T-cell (primary cell): Measurements from ENCODE around the gene GASK1A. TPM values are rescaled to one million over a fixed set of nuclear protein-coding genes. Genes with fewer than 3 reads are reported as not detected.
"Not testable (repeated sequence)": the region's sequence is repeated elsewhere in the genome, so short reads cannot be mapped to it uniquely, and the experiment has no call there.

ENCODE experiments used
- ATAC-seq, 4 experiments: fragments of 200-7000 bp in 3 of 4; fragments of 150-1000 bp in 1 of 4; cut with Tn5 transposase; replicated peaks in 1 of 4; 1 replicate in 3 of 4; 2 replicates in 1 of 4; pipeline ENCODE4 v1.10.0; 2021; ENCODE audit warnings: moderate library complexity in 3 of 4, mild to moderate bottlenecking in 2 of 4, moderate number of reproducible peaks in 1 of 4
- CTCF ChIA-PET, 2 donors: fragments of 300-600 bp; sonication (Branson Sonifier 250); formaldehyde crosslinking; loops; one replicate each; lab custom pipeline; 2022; ENCODE audit warnings: antibody characterized with exemption in 2 of 2; lab: Charles Lee
- POLR2A ChIA-PET, 2 donors: fragments of 300-600 bp; sonication (Branson Sonifier 250); formaldehyde crosslinking; loops; one replicate each; lab custom pipeline; 2022; ENCODE audit warnings: antibody characterized with exemption in 2 of 2; lab: Charles Lee
- DNase-seq, 35 experiments: peaks; one replicate each; pipeline versions ENCODE4 v3.0.0 to v3.0.0-alpha.2; 2013 to 2023
- H3K27ac ChIP-seq: one replicate; pipeline ENCODE4 v1.5.1; 2013; ENCODE audit warnings: low read length
- H3K27me3 ChIP-seq, 2 experiments: replicated peaks in 1 of 2; 1 replicate in 1 of 2; 2 replicates in 1 of 2; pipeline versions ENCODE4 v1.6.1 to v1.7.0; 2013; ENCODE audit warnings: low read length in 1 of 2, mixed read lengths in 1 of 2; ENCODE audit not compliant: control insufficient read depth in 2 of 2, insufficient read depth in 2 of 2; ENCODE audit errors: extremely low read depth in 1 of 2
- H3K36me3 ChIP-seq, 2 donors: 1 replicate in 1 of 2; 2 replicates in 1 of 2; pipeline versions ENCODE4 v1.6.1 to v1.7.0; 2013; ENCODE audit warnings: low read length in 1 of 2; ENCODE audit not compliant: control insufficient read depth in 2 of 2, insufficient read depth in 1 of 2; ENCODE audit errors: extremely low read depth in 1 of 2
- H3K4me1 ChIP-seq, 2 experiments: 1 replicate in 1 of 2; 2 replicates in 1 of 2; pipeline versions ENCODE4 v1.6.1 to v1.7.0; 2013; ENCODE audit warnings: low read length in 2 of 2, mixed read lengths in 1 of 2; ENCODE audit not compliant: insufficient read depth in 2 of 2, control insufficient read depth in 1 of 2; ENCODE audit errors: extremely low read depth in 1 of 2
- H3K4me3 ChIP-seq, 2 donors: 1 replicate in 1 of 2; 2 replicates in 1 of 2; pipeline versions ENCODE4 v1.5.1 to v1.7.0; 2013; ENCODE audit warnings: mild to moderate bottlenecking in 2 of 2, low read length in 1 of 2, moderate library complexity in 1 of 2; ENCODE audit not compliant: control insufficient read depth in 1 of 2; ENCODE audit errors: extremely low read depth in 1 of 2
- H3K9me3 ChIP-seq: 2 replicates; pipeline ENCODE4 v1.7.0; 2013
- H3K27ac Mint-ChIP-seq, 2 donors: one replicate each; pipeline ENCODE4 v1.8.0; 2020 to 2021; ENCODE audit warnings: mild to moderate bottlenecking in 2 of 2, mixed read lengths in 2 of 2
- H3K27me3 Mint-ChIP-seq, 2 donors: one replicate each; pipeline ENCODE4 v1.8.0; 2021 to 2022; ENCODE audit warnings: mixed read lengths in 2 of 2
- H3K36me3 Mint-ChIP-seq: one replicate; pipeline ENCODE4 v1.8.0; 2021; ENCODE audit warnings: mixed read lengths
- H3K4me1 Mint-ChIP-seq, 3 donors: one replicate each; pipeline ENCODE4 v1.8.0; 2020 to 2022; ENCODE audit warnings: mixed read lengths in 3 of 3, mild to moderate bottlenecking in 1 of 3
- H3K4me3 Mint-ChIP-seq, 3 donors: one replicate each; pipeline ENCODE4 v1.8.0; 2020 to 2022; ENCODE audit warnings: mild to moderate bottlenecking in 3 of 3, mixed read lengths in 3 of 3, moderate library complexity in 3 of 3
- H3K9me3 Mint-ChIP-seq, 3 donors: one replicate each; pipeline ENCODE4 v1.8.0; 2020 to 2022; ENCODE audit warnings: mixed read lengths in 3 of 3
- WGBS: methylation state at CpG from one replicate; pipeline ENCODE4 v1.1.5; 2013; ENCODE audit warnings: missing lambda C conversion rate; ENCODE audit not compliant: insufficient coverage; 5-methylcytosine and 5-hydroxymethylcytosine counted together
- total RNA-seq, 35 experiments: library from RNA in 6 of 35; stranded (reverse) in 6 of 35; fragments of 120-200 nt in 1 of 35; gene quantifications; one replicate each; pipeline versions ENCODE4 v1.2.1 to v1.2.4 and lab custom pipeline; 2013 to 2026

The GASK1A gene
- total RNA-seq, 5 donors from 2014 or later (not counting 1 experiment from before 2014, with no cell fraction given): 0.10 to 0.49 (median 0.17) TPM; not detected in 1

DNA sequence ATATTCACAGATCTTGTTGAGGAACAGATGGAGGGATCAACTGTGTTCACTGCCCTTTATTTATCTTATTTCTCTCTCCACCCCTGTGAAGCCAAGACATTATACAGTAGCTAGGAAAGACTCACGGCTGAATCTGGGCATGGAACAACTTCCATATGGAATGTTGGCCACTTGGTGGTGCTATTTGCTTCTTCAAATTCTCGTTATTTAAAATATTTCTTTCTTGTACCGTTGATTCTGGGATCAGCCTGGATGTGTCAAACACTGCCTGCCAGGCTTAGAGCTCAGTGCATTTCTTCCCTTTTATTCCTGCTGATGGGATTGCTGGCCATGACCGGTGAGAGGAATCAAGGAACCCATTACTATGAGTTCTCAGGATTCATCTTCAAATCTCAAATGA, 17.5 kb upstream of the GASK1A start:
- H3K9me3 Mint-ChIP-seq: no peaks in the 10 kb centered on the region
- Histone ChIP-seq H3K27ac (no peak overlapping the region), H3K9me3 (no peaks in the 10 kb centered on the region), H3K27me3 (no peaks in the 10 kb centered on the region), H3K36me3 (no peaks in the 10 kb centered on the region), H3K4me1 (peaks cover 4 to 24% of the 10 kb centered on the region in 2 experiments), H3K4me3 (no peak overlapping the region)
- no peak overlapping the region for H3K27ac Mint-ChIP-seq
- H3K4me1 Mint-ChIP-seq: peaks cover 28 to 31% (median 31%) of the 10 kb centered on the region in 3 donors
- ChIA-PET POLR2A (interaction anchor here in 1 of 2 donors (0.6 kb wide), 2 partner anchors 187 to 370 kb away, joined by 4 to 7 read pairs; no protein-coding TSS in a partner anchor), CTCF (interaction anchor here (0.5 to 2.2 kb wide), 32 partner anchors 8 to 1260 kb away, joined by 3 to 17 read pairs (median 4); no protein-coding TSS in a partner anchor)
- ATAC-seq (peak in 1 of 4 experiments; percentile 32), DNase-seq (peak in 20 of 35 experiments; percentile 4 to 65 (median 15))
- no peak overlapping the region for H3K4me3 Mint-ChIP-seq
- WGBS: 14% methylated on average over 1 of the region's 4 CpGs
- no peaks in the 10 kb centered on the region for H3K36me3 Mint-ChIP-seq
- H3K27me3 Mint-ChIP-seq: peaks cover 0 to 6% of the 10 kb centered on the region in 2 donors

DNA sequence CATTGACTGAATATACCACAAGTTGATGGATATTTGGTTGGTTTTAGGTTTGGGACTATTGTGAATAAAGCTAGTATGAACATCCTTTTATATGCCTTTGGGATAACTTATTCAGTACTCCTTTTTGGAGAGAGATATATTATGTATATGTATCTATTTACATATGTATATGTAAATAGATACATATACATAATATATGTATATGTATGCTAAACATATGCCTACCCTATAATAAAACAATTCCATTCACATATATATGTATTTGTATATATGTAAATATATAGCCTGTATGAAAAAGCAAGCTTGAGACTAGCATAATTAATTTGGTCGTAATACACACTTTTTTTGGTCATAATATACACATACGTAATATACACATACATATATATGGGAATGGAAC, 15.8 kb upstream of the GASK1A start:
- Histone ChIP-seq H3K27ac (no peak overlapping the region), H3K4me3 (no peak overlapping the region), H3K36me3 (no peaks in the 10 kb centered on the region), H3K9me3 (no peaks in the 10 kb centered on the region), H3K27me3 (no peaks in the 10 kb centered on the region), H3K4me1 (peaks cover 4 to 24% of the 10 kb centered on the region in 2 experiments)
- no CpG with 5 or more reads among the region's 2 CpGs for WGBS
- no peaks in the 10 kb centered on the region for H3K36me3 Mint-ChIP-seq
- peaks cover 0 to 6% of the 10 kb centered on the region in 2 donors for H3K27me3 Mint-ChIP-seq
- ChIA-PET POLR2A (no interaction called here), CTCF (interaction anchor here (0.6 to 2.0 kb wide), 4 partner anchors 71 to 784 kb away, joined by 3 to 8 read pairs (median 3); no protein-coding TSS in a partner anchor)
- peaks cover 28 to 35% (median 31%) of the 10 kb centered on the region in 3 donors for H3K4me1 Mint-ChIP-seq
- ATAC-seq: no peak
- no peaks in the 10 kb centered on the region for H3K9me3 Mint-ChIP-seq
- DNase-seq: no peak
- H3K27ac Mint-ChIP-seq: no peak overlapping the region
- H3K4me3 Mint-ChIP-seq: no peak overlapping the region

DNA sequence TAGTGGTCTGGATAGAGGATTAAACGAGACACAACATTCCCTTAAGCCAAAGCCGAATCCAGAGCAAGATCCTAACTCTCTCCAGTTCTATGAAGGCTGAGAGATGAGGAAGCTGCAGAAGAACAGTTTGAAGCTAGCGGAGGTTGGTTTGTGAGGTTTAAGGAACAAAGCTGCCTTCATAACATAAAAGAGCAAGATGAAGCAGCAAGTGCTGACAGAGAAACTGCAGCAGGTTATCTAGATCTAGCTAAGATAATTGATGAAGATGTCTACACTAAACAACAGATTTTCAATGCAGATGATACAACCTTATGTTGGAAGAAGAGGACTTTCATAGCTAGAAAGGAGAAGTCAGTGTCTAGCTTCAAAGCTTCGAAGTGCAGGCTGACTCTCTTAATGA, 14.8 kb upstream of the GASK1A start:
- ChIA-PET POLR2A (interaction anchor here in 1 of 2 donors (0.6 kb wide), 1 partner anchor 803 kb away, joined by 7 read pairs; no protein-coding TSS in a partner anchor), CTCF (interaction anchor here in 1 of 2 donors (0.7 to 0.8 kb wide), 2 partner anchors 122 to 539 kb away, joined by 3 to 4 read pairs; no protein-coding TSS in a partner anchor)
- ATAC-seq (peak in 3 of 4 experiments; percentile 43 to 86 (median 61)), DNase-seq (peak in 1 of 35 experiments; percentile 23)
- H3K27ac ChIP-seq: no peak overlapping the region
- no peaks in the 10 kb centered on the region for H3K27me3 ChIP-seq
- Mint-ChIP-seq H3K36me3 (no peaks in the 10 kb centered on the region), H3K9me3 (no peaks in the 10 kb centered on the region), H3K4me3 (peak overlapping the region in 1 of 3 donors; percentile 9), H3K4me1 (peaks cover 28 to 35% (median 31%) of the 10 kb centered on the region in 3 donors), H3K27ac (peak overlapping the region in 1 of 2 donors; percentile 36), H3K27me3 (peaks cover 0 to 6% of the 10 kb centered on the region in 2 donors)
- no CpG with 5 or more reads among the region's 4 CpGs for WGBS
- no peak overlapping the region for H3K4me3 ChIP-seq
- peaks cover 4 to 24% of the 10 kb centered on the region in 2 experiments for H3K4me1 ChIP-seq
- no peaks in the 10 kb centered on the region for H3K36me3 ChIP-seq
- no peaks in the 10 kb centered on the region for H3K9me3 ChIP-seq

DNA sequence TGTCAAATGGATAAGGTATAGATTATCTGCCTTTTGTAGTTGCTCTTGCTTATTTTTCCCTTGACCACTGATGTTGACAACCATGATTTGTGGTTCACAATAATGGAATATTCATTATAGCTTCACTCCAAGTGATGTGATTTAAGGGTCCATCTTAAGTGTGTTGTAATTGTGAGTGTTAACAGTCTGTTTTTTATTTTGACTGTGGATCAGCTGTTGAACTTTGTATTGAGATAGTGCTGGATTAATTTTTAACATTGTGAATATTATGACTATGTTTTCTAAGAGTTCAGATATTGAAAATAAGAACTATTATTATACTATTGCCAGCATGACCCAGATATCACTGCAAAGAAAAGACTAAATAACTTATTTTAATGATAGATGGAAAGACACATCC, 8.6 kb upstream of the GASK1A start:
- H3K9me3 Mint-ChIP-seq: peaks cover 5 to 21% (median 11%) of the 10 kb centered on the region in 3 donors
- no peaks in the 10 kb centered on the region for H3K9me3 ChIP-seq
- ChIA-PET POLR2A (no interaction called here), CTCF (interaction anchor here in 1 of 2 donors (1.1 kb wide), 1 partner anchor 9 kb away, joined by 3 read pairs; no protein-coding TSS in a partner anchor)
- no peaks in the 10 kb centered on the region for H3K27me3 ChIP-seq
- H3K36me3 ChIP-seq: no peaks in the 10 kb centered on the region
- H3K27ac Mint-ChIP-seq: no peak overlapping the region
- ATAC-seq (no peak), DNase-seq (no peak)
- H3K27me3 Mint-ChIP-seq: peaks cover 0 to 4% of the 10 kb centered on the region in 2 donors
- no peak overlapping the region for H3K4me3 ChIP-seq
- H3K4me3 Mint-ChIP-seq: no peak overlapping the region
- peaks cover 0 to 4% (median 3%) of the 10 kb centered on the region in 3 donors for H3K4me1 Mint-ChIP-seq
- no peak overlapping the region for H3K27ac ChIP-seq
- H3K36me3 Mint-ChIP-seq: peaks cover 7% of the 10 kb centered on the region
- no peaks in the 10 kb centered on the region for H3K4me1 ChIP-seq

DNA sequence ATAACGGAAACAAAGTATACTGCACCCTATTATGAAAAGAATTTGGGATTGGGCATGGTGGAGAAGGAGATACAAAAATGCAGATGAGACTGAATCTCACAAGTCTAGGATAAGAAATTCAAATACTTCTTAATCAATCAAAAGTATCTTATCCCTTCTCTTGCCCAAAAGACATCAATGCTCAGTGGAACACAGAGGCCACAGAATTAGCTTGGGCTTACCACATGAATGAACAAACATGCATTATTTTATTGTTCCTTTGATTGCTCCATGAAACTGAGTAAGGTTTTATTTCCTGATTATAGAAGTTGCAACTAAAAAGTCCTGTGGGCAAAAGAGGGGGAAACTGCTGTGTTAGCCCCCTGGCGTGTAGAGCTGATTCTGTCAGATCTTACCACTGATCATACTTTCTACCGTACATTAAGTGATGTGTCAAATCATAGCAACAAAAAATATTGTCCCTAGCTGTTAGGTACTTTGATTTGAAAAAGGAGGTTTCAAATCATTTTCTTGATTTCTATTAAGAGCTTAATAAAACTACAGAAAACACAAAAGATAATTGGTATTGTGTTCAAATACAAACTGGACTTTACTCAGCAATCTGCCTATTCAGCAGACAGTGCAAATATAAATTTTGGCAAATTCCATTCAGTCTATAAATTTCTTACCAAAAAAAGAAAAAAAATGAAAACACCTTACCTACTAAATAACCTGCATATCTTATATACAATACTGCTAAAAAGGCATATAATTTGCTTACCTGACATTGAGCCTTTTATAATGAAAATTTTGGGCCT, 7.9 kb upstream of the GASK1A start:
- Histone ChIP-seq H3K9me3 (no peaks in the 10 kb centered on the region), H3K27ac (no peak overlapping the region), H3K4me1 (no peaks in the 10 kb centered on the region), H3K27me3 (no peaks in the 10 kb centered on the region), H3K4me3 (no peak overlapping the region), H3K36me3 (no peaks in the 10 kb centered on the region)
- WGBS: no CpG with 5 or more reads among the region's 3 CpGs
- Mint-ChIP-seq H3K27ac (no peak overlapping the region), H3K27me3 (peaks cover 0 to 9% of the 10 kb centered on the region in 2 donors), H3K4me3 (no peak overlapping the region), H3K36me3 (peaks cover 7% of the 10 kb centered on the region), H3K9me3 (peaks cover 10 to 26% (median 11%) of the 10 kb centered on the region in 3 donors), H3K4me1 (peaks cover 0 to 4% (median 0%) of the 10 kb centered on the region in 3 donors)
- no peak for DNase-seq
- ChIA-PET POLR2A (no interaction called here), CTCF (no interaction called here)
- ATAC-seq: no peak

DNA sequence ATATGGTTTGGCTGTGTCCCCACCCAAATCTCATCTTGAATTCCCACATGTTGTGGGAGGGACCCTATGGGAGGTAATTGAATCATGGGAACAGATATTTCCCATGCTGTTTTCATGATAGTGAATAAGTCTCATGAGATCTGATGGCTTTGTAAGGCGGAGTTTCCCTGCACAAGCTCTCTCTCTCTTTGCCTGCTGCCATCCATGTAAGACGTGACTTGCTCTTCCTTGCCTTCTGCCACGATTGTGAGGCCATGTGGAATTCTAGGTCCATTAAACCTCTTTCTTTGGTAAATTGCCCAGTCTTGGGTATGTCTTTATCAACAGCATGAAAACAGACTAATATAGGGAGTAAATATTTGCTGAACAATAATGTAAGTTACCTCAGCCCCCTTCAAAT, 4.2 kb upstream of the GASK1A start:
- H3K4me1 Mint-ChIP-seq, H3K4me1 ChIP-seq, H3K4me3 ChIP-seq, POLR2A ChIA-PET, CTCF ChIA-PET, H3K9me3 ChIP-seq, H3K36me3 Mint-ChIP-seq, H3K27ac ChIP-seq, DNase-seq, H3K36me3 ChIP-seq, H3K4me3 Mint-ChIP-seq, H3K27ac Mint-ChIP-seq, ATAC-seq: not testable (repeated sequence)
- Mint-ChIP-seq H3K27me3 (peaks cover 5 to 22% of the 10 kb centered on the region in 2 donors), H3K9me3 (peaks cover 10 to 26% (median 11%) of the 10 kb centered on the region in 3 donors)
- WGBS: 100% methylated on average over 2 of the region's 3 CpGs
- H3K27me3 ChIP-seq: peaks cover 0 to 17% of the 10 kb centered on the region in 2 experiments
